IPS-15b (cell line): Measurements from ENCODE around the gene JAKMIP1.

Experiments used
- H3K27me3 ChIP-seq: one replicate; pipeline ENCODE4 v1.6.1; 2013; ENCODE audit warnings: low read length; ENCODE audit not compliant: control insufficient read depth, insufficient read depth
- H3K36me3 ChIP-seq: one replicate; pipeline ENCODE4 v1.6.1; 2013; ENCODE audit warnings: low read length; ENCODE audit not compliant: control insufficient read depth, insufficient read depth
- H3K4me1 ChIP-seq: one replicate; pipeline ENCODE4 v1.6.1; 2013; ENCODE audit warnings: mild to moderate bottlenecking, low read length; ENCODE audit not compliant: control insufficient read depth, insufficient read depth
- H3K4me3 ChIP-seq: one replicate; pipeline ENCODE4 v1.5.1; 2013; ENCODE audit warnings: low read depth, low read length
- H3K9ac ChIP-seq: one replicate; pipeline ENCODE4 v1.6.1; 2013; ENCODE audit warnings: low read depth, mild to moderate bottlenecking, low read length
- H3K9me3 ChIP-seq: one replicate; pipeline ENCODE4 v1.6.1; 2013; ENCODE audit warnings: mild to moderate bottlenecking, low read length; ENCODE audit not compliant: control insufficient read depth, insufficient read depth

Gene JAKMIP1

DNA sequence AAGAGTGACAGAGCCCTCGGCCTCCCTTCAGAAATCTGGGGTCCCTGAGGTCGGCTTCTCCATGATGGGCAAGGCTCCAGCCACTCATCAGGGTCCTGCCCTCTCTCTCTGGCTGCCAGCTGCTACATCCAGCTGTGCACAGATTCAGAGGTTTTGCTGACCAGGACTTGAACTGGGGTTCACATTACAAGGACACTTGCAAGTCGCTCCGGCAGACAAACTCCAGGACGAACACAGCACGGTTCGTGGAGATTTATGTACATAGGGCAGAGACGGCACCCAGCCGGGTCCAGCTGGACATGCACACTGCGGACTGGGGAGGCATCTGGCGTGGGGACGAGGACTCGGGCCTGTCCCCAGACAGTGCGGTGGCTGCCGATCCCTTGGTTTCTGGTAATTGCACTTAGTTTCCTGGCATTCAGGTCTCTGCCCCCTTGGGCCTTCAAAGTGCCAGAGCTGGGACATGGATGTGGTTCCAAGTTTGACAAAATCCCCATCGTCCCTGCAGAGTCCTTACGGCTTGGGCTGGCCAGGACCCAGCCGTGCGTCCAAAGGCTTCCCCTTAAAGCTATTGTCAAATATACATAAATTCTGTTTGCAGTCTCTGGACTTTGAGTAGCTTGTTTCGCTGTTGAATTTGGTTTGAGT, 175.9 kb downstream of the JAKMIP1 start:
- H3K4me1 ChIP-seq = no peaks in the 10 kb centered on the region
- H3K36me3 ChIP-seq = no peaks in the 10 kb centered on the region
- no peaks in the 10 kb centered on the region for H3K27me3 ChIP-seq
- H3K9me3 ChIP-seq = no peaks in the 10 kb centered on the region
- no peak overlapping the region for H3K4me3 ChIP-seq
- no peak overlapping the region for H3K9ac ChIP-seq

GRCh38 chr4:6023731-6024130, 176.6 kb downstream of the JAKMIP1 start:
- Histone ChIP-seq H3K9ac (no peak overlapping the region), H3K27me3 (no peaks in the 10 kb centered on the region), H3K4me1 (no peaks in the 10 kb centered on the region), H3K9me3 (no peaks in the 10 kb centered on the region), H3K4me3 (no peak overlapping the region), H3K36me3 (no peaks in the 10 kb centered on the region)

DNA sequence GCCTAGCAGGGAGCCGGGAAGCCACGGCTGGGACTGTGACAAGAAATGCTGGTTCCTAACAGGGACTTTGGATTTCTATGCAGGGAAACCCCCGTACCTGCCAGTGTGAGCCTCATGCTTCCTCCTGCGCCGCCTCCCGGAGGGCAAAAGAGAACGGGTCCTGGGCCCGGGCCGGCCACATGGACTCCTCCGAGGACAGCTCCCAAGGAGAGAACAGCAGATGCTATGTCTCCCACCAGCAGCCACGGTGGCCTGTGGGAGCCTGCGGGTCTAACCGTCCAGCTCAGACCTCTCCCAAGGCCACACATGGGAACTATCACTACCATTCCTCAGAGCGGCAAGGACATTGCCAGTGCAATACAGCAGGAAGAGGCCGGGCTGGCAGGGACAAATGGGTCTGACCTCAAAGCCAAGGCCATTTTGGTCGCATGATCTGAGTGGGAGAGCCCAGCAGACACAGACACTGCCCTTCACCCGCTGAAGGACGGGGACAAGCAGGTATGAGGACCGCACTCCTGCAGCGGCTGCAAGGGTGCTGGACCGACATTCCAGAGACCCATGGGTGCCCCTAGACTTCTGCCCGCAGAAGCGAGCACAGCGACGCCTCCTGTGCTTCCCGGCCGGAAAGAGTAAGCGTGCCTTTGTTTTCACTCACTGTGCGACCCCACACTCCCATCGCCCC, 177.6 kb downstream of the JAKMIP1 start:
- H3K9ac ChIP-seq = no peak overlapping the region
- H3K27me3 ChIP-seq = no peaks in the 10 kb centered on the region
- no peaks in the 10 kb centered on the region for H3K4me1 ChIP-seq
- no peaks in the 10 kb centered on the region for H3K9me3 ChIP-seq
- H3K4me3 ChIP-seq = no peak overlapping the region
- H3K36me3 ChIP-seq = no peaks in the 10 kb centered on the region

GRCh38 chr4:6021831-6022606, 178.3 kb downstream of the JAKMIP1 start:
- Histone ChIP-seq H3K4me1 (no peaks in the 10 kb centered on the region), H3K27me3 (no peaks in the 10 kb centered on the region), H3K36me3 (no peaks in the 10 kb centered on the region), H3K4me3 (no peak overlapping the region), H3K9me3 (no peaks in the 10 kb centered on the region), H3K9ac (no peak overlapping the region)

DNA sequence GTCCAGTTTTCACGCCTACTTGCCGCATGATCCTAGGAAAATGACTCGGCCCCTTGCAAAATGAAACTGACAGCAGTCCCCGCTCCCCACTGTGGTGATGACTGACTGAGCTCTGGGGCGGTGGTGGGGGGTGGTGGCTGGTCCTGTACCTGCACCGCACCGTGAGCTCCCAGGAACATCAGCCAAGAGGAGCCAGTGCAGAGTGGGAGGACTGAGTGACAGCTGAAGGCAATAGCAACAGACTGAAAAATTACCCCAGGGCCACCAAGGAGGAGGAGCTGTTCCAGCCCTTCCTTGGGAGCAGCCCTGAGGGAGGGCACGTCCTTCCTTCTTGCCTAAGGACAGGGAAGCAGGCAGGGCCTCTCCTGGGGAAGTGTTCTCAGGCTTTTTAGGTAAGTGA, 179.7 kb downstream of the JAKMIP1 start:
- H3K4me1 ChIP-seq = no peaks in the 10 kb centered on the region
- H3K9ac ChIP-seq = no peak overlapping the region
- H3K4me3 ChIP-seq = no peak overlapping the region
- H3K27me3 ChIP-seq = no peaks in the 10 kb centered on the region
- no peaks in the 10 kb centered on the region for H3K36me3 ChIP-seq
- no peaks in the 10 kb centered on the region for H3K9me3 ChIP-seq

DNA sequence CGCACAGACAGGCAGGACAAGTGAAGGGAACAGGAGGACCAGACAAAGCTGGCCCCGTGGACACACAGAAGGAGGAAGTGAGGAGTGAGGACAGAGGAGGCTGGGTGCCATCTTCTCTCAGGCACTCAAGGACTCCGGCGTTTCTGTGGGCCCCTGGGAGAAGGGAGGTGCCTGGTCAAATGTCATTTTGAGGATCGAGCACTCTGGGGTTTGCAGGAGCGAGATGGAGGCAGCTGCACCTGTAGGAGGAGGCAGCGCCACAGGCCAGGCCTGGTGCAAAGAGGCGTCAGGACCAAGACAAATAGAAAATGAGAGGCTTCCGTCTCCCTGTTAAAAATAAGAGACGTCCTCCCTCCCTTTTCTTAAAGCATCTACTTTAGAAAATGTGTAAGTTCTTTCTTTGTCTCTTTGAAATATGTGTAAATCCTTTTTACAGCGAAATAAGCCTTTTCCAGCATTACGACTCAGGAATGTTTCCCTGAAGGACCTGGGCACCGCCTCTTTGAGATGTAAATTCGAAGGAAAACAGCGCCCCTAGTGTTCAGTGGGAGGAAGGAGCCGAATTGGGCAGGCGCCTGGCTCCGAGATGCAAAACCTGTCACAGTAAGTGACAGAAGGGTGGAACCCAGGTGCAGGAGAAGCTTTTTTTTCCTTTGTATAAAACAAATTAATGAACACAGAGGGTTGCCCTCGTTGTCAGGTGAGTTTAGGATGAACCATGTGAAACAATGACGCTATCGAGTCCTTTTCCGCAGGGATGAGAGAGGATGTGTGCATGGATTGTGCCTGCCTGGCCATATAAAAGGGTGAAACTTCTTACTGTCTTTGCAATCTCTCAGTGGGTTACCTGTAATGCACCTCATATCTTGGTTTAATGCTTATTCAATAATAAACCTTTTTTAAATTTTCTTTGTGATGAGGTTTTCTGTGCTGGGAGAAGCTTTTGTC, 180.8 kb downstream of the JAKMIP1 start:
- Histone ChIP-seq H3K4me3 (no peak overlapping the region), H3K4me1 (no peaks in the 10 kb centered on the region), H3K27me3 (no peaks in the 10 kb centered on the region), H3K9me3 (no peaks in the 10 kb centered on the region), H3K36me3 (no peaks in the 10 kb centered on the region), H3K9ac (no peak overlapping the region)

DNA sequence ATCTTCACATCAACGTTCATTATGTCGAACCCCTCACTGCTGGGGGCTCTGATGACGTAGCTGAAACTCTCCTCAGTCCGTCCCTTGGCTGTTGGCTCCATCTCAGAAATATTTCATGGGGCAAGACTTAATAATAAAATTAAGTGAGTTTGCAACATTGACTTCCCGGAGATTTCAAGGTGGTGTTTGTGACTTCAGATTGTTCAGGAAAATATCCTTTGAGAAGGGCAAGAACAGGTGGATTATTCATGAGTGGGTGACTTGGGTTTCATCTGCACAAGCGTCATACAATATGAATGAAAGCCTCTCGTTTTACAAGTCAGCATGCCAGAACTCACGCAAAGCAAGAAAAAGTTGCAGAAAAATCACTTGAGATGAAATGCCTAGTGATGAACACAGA, 182.0 kb downstream of the JAKMIP1 start, which contains the start of gene C4orf50:
TSS of gene C4orf50 (minus strand) at position 101 of the 400 bp plus-strand sequence.
- Histone ChIP-seq H3K4me1 (no peaks in the 10 kb centered on the region), H3K4me3 (no peak within 1 kb of the TSS), H3K36me3 (no peaks in the 10 kb centered on the region), H3K9ac (no peak within 1 kb of the TSS), H3K27me3 (no peaks in the 10 kb centered on the region), H3K9me3 (no peaks in the 10 kb centered on the region)

- Histone ChIP-seq H3K9me3 (no peaks in the 10 kb centered on the region), H3K36me3 (no peaks in the 10 kb centered on the region), H3K4me3 (no peak overlapping the region), H3K9ac (no peak overlapping the region), H3K27me3 (no peaks in the 10 kb centered on the region), H3K4me1 (no peaks in the 10 kb centered on the region)
These were observed 182.5 kb downstream of the JAKMIP1 start for GRCh38 chr4:6017800-6018199.

- H3K27me3 ChIP-seq = no peaks in the 10 kb centered on the region
These were observed 183.3 kb downstream of the JAKMIP1 start for GRCh38 chr4:6017030-6017429.

GRCh38 chr4:6013564-6013963, 186.8 kb downstream of the JAKMIP1 start:
- H3K4me3 ChIP-seq = no peak overlapping the region
- no peaks in the 10 kb centered on the region for H3K9me3 ChIP-seq
- H3K36me3 ChIP-seq = no peaks in the 10 kb centered on the region
- peaks cover 9% of the 10 kb centered on the region for H3K27me3 ChIP-seq
- no peaks in the 10 kb centered on the region for H3K4me1 ChIP-seq
- H3K9ac ChIP-seq = no peak overlapping the region

More at GRCh38 chr4:6017030-6017429, 183.3 kb downstream of the JAKMIP1 start:
- Histone ChIP-seq H3K36me3 (no peaks in the 10 kb centered on the region), H3K4me1 (no peaks in the 10 kb centered on the region), H3K9ac (no peak overlapping the region), H3K4me3 (no peak overlapping the region), H3K9me3 (no peaks in the 10 kb centered on the region)

- Histone ChIP-seq H3K27me3 (peaks cover 15% of the 10 kb centered on the region), H3K36me3 (no peaks in the 10 kb centered on the region), H3K9ac (no peak overlapping the region), H3K4me1 (no peaks in the 10 kb centered on the region), H3K4me3 (no peak overlapping the region), H3K9me3 (no peaks in the 10 kb centered on the region)
These were observed 188.1 kb downstream of the JAKMIP1 start for GRCh38 chr4:6012200-6012599.
